ENCODE measurements around the gene RSAD1.
A peak's percentile ranks its signal among the peaks of the same experiment; 100 is the strongest.
"Not testable (repeated sequence)": the region's sequence is repeated elsewhere in the genome, so short reads cannot be mapped to it uniquely, and the experiment has no call there.

RSAD1 gene

DNA sequence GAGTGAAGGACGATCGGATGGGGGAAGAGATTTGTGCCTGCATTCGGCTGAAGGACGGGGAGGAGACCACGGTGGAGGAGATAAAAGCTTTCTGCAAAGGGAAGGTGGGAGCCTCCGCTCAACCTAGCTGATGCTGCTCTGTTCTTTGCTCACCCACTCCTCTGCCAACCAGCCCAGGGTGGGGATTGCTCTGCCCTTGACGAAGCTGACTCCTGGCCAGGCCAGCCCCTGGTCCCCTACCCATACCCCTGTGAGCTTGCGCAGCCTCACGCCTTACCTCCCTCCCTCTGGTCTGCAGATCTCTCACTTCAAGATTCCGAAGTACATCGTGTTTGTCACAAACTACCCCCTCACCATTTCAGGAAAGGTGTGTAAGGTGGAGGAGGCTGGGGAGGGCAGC is 4.8 kb upstream of the RSAD1 start:
- no peak for DNase-seq

DNA sequence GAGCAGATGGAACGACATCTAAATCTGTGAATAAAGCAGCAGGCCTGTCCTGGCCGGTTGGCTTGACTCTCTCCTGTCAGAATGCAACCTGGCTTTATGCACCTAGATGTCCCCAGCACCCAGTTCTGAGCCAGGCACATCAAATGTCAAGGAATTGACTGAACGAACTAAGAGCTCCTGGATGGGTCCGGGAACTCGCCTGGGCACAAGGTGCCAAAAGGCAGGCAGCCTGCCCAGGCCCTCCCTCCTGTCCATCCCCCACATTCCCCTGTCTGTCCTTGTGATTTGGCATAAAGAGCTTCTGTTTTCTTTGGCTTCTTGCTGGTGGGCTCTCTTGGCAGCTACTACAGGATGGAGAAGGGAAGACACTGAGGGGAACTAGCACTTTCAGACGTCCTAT is 4.1 kb upstream of the RSAD1 start:
- no peak for DNase-seq

DNA sequence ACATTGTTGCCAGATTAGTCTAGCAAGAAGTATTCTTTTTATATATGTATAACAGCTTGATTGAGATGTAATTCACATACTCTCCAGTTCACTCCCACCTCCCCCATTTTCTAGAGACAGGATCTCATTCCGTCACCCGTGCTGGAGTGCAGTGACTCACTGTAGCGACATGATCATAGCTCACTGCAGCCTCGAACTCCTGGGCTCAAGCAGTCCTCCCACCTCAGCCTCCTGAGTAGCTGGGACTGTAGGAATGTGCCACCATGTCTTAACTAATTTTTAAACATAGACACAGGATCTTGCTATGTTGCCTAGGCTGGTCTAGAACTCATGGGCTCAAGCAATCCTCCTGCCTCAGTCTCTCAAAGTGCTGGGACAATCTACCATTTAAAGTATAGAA is 3.3 kb upstream of the RSAD1 start:
- DNase-seq = no peak

DNA sequence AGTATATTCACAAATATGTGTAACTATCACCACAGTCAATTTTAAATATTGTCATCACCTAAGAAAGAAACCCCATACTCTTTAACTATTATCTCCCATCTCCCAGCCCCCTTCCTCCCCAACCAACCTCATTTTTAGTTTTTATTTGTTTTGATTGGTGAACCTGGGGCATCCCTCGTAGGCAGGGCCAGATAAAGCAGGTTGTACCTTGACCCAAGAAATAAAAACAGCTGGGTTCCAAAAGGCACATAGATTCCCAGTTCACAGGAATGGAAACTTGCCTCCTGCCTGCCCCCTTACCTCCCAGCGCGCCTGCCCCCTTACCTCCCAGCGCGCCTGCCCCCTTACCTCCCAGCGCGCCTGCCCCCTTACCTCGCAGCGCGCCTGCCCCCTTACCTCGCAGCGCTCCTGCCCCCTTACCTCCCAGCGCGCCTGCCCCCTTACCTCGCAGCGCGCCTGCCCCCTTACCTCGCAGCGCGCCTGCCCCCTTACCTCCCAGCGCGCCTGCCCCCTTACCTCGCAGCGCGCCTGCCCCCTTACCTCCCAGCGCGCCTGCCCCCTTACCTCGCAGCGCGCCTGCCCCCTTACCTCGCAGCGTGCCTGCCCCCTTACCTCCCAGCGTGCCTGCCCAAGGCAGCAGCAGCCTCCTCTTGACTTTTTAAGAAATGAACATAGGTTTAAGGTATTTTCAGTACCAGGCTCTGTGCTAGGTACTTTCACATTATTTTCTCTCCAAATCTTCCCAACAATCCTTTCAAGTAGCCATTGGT is 2.7 kb upstream of the RSAD1 start:
- not testable (repeated sequence) for DNase-seq

DNA sequence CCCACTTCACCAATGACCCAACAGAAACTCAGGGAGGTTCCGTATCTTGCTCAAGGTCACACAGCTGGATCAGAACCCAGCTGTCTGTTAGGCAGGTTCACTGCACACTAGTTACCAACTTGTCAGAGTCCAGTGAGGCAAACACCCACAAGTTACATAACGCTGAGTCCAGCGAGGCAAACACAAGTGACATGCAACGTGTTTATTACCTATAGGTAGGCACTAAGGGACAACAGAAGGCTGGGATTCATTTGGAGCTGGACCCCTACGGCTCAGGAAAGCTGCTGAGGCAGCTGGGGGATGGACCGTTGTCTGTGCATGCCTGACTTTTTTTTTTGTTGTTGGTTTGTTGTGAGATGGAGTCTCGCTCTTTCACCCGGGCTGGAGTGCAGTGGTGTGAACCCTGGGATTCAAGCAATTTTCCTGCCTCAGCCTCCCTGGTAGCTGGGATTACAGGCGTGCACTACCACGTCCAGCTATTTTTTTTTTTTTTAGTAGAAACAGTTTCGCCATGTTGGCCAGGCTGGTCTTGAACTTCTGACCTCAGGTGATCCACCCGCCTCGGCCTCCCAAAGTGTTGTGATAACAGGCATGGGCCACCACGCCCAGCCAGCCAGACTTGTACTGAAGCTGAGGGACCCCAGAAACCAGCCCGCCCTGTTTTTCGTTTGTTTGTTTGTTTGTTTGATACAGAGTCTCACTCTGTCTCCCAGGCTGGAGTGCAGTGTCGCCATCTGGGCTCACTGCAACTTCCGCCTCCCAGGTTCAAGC is 1.9 kb upstream of the RSAD1 start:
- DNase-seq = no peak

DNA sequence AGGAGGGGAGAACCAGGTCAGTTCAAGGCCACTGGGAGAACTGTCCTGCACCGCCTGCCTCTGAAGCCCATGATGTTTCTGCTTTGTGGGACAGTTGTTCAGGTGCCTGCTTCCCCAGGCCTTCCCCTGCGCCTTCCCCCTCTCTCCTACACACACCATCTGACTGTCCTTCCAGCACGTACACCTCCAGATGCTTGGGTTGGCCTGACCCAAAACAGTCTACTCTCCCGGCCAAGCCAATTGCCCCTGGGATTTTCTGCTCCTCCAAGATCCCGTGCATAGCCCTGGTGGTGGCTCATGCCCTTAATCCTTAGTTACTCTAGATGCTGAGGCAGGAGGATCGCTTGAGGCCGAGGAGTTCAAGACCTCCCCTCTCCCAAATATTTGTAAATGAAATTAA is 684 bp upstream of the RSAD1 start:
- DNase-seq = no peak

DNA sequence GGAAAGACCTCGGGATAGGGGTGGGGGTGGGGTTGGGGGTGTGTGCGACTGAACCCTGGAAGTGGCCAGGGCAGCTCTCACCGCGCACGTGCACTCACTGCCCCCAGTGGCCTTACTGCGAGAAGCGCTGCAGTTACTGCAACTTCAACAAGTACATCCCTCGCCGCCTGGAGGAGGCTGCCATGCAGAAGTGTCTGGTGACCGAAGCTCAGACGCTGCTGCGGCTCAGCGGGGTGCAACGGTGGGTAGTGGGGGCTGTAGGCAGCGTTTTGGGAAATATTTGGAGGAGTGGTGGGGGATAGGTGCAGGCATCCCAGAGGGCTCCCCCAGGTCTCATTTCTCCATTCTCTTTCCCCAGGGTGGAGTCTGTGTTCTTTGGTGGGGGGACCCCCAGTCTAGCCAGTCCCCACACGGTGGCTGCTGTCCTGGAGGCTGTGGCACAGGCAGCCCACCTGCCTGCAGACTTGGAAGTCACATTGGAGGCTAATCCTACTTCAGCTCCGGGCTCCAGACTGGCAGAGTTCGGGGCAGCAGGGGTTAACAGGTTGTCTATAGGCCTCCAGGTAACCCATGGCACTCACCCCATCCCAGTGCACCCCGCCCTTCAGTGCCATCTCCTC is 972 bp downstream of the RSAD1 start:
- peak; percentile 64 for DNase-seq

DNA sequence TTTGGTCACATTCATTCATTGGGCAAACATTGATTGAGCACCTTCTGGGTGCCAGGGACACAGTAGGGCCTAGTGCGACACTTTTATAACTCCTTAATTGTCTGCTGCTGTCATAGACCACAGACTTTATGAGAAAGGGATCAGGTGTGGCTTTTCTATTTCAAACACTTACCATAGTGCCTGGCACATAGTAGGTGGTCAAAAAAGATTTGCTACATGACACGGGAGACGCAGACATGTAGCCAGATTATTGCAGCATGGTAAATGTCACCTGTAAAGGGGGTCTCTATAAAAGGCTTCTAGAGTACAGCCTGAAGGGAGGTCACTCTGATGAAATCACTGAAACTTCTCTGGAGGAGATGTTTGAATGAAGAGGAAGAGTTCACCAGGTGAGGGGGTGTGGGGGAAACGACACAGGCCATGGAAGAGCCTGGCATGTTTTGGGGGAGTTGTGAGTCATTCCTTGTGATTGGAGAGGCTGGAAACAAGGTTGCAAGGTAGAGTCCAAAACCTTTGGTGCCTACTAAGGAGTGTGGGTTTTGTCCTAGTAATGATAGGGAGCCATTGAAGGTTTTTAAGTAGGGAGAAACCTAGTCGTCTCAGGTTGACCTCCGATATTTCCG is 1.6 kb downstream of the RSAD1 start:
- DNase-seq = no peak

DNA sequence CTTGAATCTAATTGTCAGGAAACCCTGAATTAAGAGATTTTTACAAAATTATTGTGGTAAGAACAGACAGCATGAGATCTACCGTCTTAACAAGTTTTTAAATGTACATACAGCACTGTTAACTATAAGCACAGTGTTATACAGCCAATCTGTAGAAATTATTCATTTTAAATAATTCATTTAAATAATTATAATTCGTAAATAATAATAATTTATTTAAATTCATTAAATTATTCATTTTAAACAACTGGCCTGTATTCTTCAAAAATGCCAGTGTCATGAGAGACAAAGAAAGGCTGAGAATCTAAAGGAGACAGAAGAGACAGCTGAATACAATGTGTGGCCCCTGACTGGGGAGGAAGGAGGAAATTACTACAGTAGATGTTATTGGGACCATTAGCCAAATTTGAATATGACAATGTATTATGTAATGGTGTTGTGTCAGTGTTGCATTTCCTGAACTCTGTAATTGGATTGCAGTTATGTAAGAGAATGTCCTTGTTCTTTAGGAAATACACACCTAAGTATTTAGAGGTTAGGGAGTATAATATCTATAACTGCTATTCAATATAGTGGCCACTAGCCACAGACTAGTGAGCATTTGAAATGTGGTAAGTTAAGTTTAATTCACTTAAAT is 2.3 kb downstream of the RSAD1 start:
- DNase-seq = no peak

DNA sequence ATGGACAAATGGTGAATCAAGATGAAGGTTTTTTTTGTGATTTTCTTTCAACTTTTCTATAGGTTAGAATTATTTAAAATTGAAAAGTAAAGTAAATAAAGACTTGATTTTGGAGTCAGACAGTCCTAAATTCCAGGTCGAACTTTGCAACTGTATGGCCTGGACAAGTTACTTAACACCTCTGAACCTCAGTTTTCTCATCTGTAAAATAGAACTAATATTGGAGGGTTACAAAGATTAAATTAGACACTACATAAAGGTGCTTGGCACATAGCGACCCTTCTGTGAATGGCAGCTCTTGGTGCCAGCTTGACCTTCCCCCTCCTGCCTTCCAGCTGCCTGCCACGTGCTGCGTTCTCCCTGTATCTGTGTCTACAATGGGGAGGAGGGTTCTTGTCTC is 3.0 kb downstream of the RSAD1 start:
- DNase-seq = no peak

DNA sequence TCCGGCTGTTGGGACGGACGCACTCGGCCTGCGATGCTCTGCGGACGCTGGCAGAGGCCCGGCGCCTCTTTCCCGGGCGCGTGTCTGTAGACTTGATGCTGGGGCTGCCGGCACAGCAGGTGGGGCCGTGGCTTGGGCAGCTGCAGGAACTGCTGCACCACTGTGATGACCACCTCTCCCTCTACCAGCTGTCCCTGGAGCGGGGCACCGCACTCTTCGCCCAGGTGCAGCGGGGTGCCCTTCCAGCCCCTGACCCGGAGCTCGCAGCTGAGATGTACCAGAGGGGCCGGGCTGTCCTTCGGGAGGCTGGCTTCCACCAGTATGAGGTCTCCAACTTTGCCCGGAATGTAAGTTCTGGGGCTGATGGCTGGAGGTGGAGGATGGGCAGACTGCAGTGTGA is 3.5 kb downstream of the RSAD1 start:
- no peak for DNase-seq

DNA sequence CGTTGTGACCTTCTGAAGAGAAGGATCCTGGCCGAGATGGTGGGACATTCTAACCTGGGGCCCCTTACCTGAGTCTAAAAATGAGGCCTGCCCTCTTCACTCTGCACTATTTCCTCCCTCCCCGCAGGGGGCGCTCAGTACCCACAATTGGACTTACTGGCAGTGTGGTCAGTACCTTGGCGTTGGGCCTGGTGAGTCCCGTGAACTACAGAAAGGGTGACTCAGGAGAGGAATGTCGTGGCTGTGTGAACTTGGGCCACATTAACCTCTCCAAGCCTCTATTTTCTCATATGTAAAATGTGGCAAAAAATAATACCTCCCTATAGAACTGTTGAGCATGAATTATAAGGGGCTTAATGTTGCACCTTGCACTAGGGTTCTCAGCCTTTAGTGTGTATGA is 3.9 kb downstream of the RSAD1 start:
- DNase-seq = peak; percentile 31

DNA sequence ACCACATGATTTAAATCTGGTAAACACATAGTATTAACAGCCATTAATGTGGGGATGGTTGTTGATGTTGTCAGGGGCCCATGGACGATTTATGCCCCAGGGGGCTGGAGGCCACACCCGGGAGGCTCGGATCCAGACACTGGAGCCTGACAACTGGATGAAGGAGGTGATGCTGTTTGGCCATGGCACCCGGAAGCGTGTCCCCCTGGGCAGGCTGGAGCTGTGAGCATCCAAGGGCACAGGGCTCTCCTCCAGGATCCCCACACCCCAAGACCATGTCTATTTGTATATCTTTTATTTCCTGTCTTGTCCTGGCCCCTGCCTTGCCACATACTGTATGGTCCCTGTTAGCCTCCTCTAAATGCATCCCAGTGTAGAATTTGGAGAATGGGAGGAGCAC is 4.6 kb downstream of the RSAD1 start:
- DNase-seq = no peak

DNA sequence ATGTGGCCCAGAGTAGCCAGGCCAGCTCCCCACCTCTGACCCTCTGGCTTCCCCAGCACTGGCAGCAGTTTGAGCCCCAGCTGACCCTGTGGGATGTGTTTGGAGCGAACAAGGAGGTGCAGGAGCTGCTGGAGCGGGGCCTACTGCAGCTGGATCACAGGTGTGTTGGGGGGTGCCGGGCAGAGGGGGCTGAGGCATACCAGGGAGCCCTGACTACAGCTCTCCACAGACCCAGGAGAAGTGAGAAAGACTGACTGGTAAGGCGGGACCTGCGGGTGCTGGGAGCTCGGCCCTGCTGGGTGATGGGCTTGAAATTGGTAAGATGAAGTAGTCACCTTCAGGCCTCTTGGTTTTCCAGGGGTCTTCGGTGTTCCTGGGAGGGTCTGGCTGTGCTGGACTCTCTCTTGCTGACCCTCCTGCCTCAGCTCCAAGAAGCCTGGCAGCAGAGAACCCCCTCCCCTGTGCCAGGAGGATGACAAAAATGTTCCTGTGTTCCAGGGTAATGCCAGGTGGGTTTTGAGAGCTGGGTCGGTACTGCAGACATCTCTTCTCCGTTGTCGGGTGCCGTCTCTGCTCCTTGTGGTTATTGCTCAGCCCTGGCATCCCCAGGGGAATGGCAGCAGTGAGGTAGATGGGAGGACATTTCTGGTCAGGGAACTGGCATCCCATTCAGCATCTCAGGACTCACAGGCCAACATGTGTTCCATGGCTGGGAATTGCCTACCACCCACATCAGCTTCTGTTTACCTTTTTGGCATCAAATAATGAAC is 5.9 kb downstream of the RSAD1 start:
- no peak for DNase-seq

DNA sequence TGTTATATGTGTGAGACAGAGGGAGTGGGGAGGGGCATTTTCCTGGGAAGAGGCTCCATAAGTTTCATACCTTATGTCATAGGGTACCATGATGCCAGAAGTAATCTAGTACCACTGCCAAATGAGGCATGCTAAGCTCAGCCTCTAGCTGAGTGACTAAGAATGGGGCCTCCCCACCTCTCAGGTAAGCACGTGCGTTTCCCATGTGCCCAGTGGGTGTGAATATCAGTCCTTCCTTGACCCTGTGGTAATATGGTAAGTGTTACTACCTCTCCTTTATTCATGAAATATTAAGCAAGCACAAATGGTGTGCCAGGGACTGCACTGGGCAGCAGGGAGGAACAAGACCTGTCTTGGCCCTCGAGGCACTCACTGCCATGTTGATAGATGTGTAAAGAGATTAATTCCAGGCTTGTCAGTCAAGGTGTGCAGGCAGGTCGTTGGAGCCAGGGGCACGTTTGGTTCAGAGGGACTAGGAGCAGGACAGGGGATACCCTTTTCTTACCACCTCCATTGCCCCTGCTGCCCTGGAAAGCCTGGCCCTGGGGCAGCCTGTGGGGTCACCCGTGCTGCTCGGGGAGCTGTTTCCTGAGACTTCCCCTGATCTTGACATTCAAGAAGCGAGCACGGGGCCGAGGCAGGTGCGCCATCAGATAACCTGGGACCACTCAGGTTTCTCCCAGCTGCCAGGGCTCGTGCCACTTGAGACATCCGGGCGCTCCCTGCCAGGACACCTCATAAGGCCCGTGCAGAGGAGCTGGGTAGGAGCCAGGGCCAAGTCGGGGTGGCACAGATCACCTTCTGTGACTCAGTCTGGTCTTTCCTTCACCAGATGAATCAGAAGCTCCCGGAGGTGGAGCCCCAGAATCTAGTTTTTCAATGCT is 8.8 kb downstream of the RSAD1 start:
- no peak for DNase-seq

DNA sequence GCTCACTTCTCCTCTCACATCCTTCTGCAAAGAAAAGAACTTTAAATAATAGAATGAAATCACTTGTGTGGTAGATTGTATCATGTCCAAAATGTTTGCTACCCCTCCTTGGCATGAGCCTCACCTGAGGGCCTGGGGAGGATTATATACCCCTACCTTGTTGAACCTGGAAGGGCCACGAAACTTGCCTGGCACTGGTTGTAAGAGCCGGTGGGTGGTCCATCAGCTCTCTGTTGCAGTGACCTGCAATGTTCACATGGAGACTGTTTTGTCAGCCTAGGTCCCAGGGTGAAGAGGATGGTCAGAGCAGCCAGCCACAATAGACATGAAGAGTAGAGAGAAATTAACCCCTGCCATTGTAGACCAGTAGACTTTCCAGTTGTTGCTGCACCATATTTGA is 10.2 kb downstream of the RSAD1 start:
- no peak for DNase-seq

DNA sequence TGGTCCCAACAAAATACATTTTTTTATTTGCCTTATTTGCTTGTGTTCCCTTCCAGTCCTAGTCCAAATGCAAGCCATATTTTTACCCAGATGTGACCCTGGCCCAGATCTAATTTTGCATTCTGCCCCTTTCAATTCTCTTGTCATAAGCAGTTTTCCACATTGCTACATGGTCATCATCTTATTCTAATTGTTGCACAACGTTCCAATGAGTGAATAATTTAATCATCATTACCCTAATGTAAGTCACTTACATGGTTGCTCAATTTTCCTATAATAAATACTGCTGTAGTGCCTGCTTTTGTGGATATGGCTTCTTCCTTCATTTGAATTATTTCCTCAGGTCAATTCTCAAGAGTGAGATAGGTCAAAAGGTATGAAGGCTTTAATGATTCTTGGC is 12.8 kb downstream of the RSAD1 start:
- DNase-seq = no peak

DNA sequence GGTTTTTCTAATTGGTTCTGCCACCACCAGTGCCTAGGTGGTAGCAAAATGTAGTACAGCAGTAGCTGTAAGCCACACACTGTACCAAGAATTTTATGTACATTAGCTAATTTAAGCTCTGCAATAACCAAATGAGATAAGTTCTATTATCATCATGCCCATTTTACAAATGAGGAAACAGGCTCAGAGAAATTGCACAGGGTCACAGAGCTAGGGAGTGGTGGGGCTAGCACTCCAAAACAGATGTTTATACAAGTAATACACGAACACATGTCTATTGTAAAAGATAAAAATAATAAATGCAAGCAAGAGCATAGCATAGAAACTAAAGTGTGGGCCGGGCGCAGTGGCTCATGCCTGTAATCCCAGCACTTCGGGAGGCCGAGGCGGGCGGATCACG is 13.6 kb downstream of the RSAD1 start:
- no peak for DNase-seq

DNA sequence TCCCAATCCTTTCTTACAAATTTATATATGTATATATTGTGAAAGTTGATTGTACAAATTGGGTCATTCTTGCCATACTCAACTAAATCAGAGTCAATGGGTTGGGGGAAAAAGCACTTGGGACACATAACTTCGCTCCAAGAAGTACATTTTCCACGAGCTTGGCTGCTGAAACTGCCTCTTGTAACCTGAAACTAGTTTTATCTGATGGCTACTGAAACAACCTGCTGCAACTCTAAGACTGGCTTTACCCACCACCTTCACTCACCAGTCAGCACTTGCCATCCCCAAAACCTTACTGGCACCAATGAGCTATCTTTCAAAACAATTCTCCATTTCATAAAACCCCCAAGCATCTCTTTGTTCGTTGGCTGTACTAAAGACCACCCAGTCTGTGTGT is 15.1 kb downstream of the RSAD1 start:
- DNase-seq = no peak

DNA sequence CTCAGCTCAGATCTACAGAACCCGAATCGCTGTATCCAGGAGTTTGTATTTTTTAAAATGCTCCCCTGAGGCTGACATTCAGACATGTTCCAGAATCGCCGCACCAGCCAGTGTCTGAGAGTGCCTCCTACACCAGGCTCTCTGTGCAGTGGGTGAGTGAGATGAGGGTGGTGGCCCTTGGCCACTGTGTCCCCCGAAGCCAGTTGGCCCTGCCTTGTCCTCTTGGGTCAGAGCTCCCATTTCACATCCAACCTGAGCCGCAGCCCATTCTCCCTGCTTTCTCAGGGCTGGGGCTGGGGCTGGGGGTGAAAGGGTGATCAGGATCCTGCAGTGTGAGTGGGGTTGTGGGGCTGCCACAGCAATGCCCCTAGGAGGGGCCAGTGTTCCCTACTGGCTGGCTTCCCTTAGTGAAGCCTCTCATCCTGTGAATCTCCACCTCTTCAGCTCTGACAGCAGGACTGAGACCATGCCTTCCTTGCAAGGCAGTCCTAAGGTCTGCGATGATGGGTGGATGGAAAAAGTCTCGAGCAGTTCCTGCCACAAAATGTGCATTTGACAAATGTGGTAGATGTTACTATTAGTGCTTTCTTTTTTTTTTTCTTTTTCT is 16.7 kb downstream of the RSAD1 start:
- no peak for DNase-seq

DNA sequence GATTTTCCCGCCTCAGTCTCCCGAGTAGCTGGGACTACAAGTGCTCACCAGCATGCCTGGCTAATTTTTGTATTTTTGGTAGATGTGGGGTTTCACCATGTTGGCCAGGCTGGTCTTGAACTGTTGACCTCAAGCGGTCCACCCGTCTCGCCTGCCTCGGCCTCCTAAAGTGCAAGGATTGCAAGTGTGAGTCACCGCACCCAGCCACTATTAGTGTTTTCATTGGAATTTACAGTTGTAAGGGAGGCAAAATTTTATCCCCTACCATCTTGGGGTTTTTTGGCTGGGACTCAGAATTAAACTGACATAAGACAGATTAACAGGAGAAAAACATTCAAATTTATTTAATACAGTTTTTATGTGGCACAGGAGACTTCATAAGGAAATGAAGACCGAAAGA is 17.3 kb downstream of the RSAD1 start:
- DNase-seq = no peak

All from NCI-H1092 (cell line).